Measurements from ENCODE around the gene NCK1. TPM values are rescaled to one million over a fixed set of nuclear protein-coding genes. Genes with fewer than 3 reads are reported as not detected.

The NCK1 gene
- total and polyA plus RNA-seq, 2 of the 13 experiments (the other 11 are each of a cell fraction or from before 2014, with no cell fraction given): 14.7 to 30.4 TPM

- H3K79me2 ChIP-seq (ENCODE audit: insufficient read depth, low read length): peaks cover 25% of the 10 kb centered on the region
- CTCF ChIA-PET (ENCODE audit: low intra/inter-chr PET ratio, low total read pairs): no interaction called here
- in situ Hi-C loops (cut with HindIII; ENCODE audit: extremely low pct_ligation_motif_present, low pct_unique_long_range_greater_than_20kb): no loop called here
Observed at GRCh38 chr3:136835813-136836510, 26.0 kb upstream of the NCK1 start.

More at GRCh38 chr3:136835813-136836510, 26.0 kb upstream of the NCK1 start:
- Histone ChIP-seq H3K36me3 (replicated peaks in 1 of 2; ENCODE audit: control insufficient read depth in 1 of 2, insufficient read depth in 2 of 2, low read length in 2 of 2) (peaks cover 1 to 2% of the 10 kb centered on the region in 2 experiments; a peak in 2 of 5 replicates), H3K4me2 (ENCODE audit: low read depth, low read length) (no peak overlapping the region), H3K9me3 (ENCODE audit: low read length) (no peaks in the 10 kb centered on the region), H3K27ac (ENCODE audit: extremely low read length, insufficient read depth, low read length) (no peak overlapping the region), H4K20me1 (ENCODE audit: insufficient read depth, low read length) (no peaks in the 10 kb centered on the region), H3K4me3 (replicated peaks in 1 of 3; ENCODE audit: insufficient read depth in 1 of 3, low read depth in 2 of 3, low read length in 3 of 3) (no peak overlapping the region), H3K27me3 (ENCODE audit: control insufficient read depth in 1 of 2, insufficient read depth in 2 of 2, low read length in 2 of 2) (no peaks in the 10 kb centered on the region), H3K9ac (ENCODE audit: insufficient read depth, low read depth, low read length) (no peak overlapping the region), H3K4me1 (ENCODE audit: insufficient read depth, low read length) (no peaks in the 10 kb centered on the region), H2AFZ (ENCODE audit: low read length) (no peak overlapping the region)
- DNase-seq (ENCODE audit: low spot score) (no peak), FAIRE-seq (no peak), ATAC-seq (no peak)
- WGBS (ENCODE audit: low lambda C conversion rate): 52% methylated on average over 3 of the region's 3 CpGs
- no TSS peak for BruUV-seq (replicated peaks)
- TF ChIP-seq MTA3 (CRISPR knock-in tag; IDR thresholded peaks at IDR 0.05) (no peak), JARID2 (CRISPR knock-in tag; IDR thresholded peaks at IDR 0.05; ENCODE audit: insufficient replicate concordance) (no peak), ZNF710 (CRISPR knock-in tag; IDR thresholded peaks at IDR 0.05; ENCODE audit: borderline replicate concordance) (no peak), CBFB (CRISPR knock-in tag; IDR thresholded peaks at IDR 0.05) (no peak), KLF9 (CRISPR knock-in tag; IDR thresholded peaks at IDR 0.05; ENCODE audit: low read depth) (no peak), ZNF143 (CRISPR knock-in tag; IDR thresholded peaks at IDR 0.05) (no peak), SRSF1 (optimal IDR thresholded peaks at IDR 0.05; ENCODE audit: low read depth, low read length) (no peak), PAXIP1 (CRISPR knock-in tag; conservative IDR thresholded peaks at IDR 0.05) (no peak), ZSCAN31 (CRISPR knock-in tag; IDR thresholded peaks at IDR 0.05; ENCODE audit: low read depth) (no peak)
- POLR2A ChIA-PET: no interaction called here
- intact Hi-C loops (cut with micrococcal nuclease; ENCODE audit: unreplicated experiment): no loop called here
